ENCODE measurements around the gene IKBKG. TPM values are rescaled to one million over a fixed set of nuclear protein-coding genes. Genes with fewer than 3 reads are reported as not detected.

The IKBKG gene
- total and polyA plus RNA-seq, 2 donors (not counting 3 experiments of a cell fraction or from before 2014, with no cell fraction given), result 41.2 to 47.8 TPM

DNA sequence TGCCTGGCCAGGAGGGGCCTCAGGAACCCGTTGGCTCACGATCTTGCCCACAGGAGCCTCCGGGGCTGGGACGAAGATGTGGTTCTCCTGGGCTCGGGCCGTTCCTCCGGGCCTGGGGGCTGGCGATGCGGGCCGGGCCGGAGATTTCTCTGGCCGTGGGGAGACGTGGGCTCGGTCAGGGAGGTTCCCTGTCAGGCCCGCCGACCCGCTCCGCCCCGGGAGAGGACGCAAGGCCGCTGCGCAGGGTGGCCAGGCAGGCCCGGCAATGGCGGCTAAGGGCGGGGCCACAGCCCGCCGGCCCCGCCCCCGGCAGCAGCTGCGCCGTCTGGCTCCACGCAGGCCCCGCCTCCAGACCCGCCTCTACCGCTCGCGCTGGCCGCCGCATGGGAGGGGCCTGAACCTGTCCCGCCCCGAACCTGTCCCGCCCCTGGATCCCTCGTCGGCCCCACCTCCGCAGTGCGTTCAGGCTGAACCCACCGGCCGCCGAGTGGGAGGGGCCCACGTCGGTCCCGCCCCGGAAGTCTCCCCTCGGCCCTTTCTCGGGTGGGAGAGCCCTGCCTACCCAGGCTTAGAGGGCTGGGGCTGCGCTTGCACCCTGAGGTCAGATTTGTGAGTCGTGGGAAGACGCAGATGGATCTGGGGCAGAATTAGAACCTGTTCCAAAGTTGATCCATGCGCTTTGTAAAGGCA is 31.3 kb upstream of the IKBKG start, which contains the start of gene FAM3A:
TSS of gene FAM3A (minus strand) at position 267 of the 690 bp plus-strand sequence. CDS start 460 bp downstream, outside the sequence.
- ChIA-PET POLR2A (interaction anchor here (1.7 kb wide), 1 partner anchor 11 kb away, joined by 6 read pairs; no protein-coding TSS in a partner anchor), CTCF (interaction anchor here (1.9 to 2.7 kb wide), 2 partner anchors 11 to 143 kb away, joined by 5 to 15 read pairs; no protein-coding TSS in a partner anchor)
- Histone ChIP-seq H4K20me1 (replicated peaks; ENCODE audit: control insufficient read depth, extremely low read depth, insufficient read depth, low read length) (no peaks in the 10 kb centered on the region), H3K9ac (replicated peaks; ENCODE audit: extremely low read depth, insufficient read depth, low read length) (peak within 1 kb of the TSS; percentile 68), H3K4me2 (ENCODE audit: insufficient read depth, low read length) (peak within 1 kb of the TSS; percentile 67), H3K79me2 (ENCODE audit: control insufficient read depth, insufficient read depth, low read length) (peaks cover 3% of the 10 kb centered on the region), H3K4me1 (ENCODE audit: control insufficient read depth, extremely low read depth, insufficient read depth, low read length) (peaks cover 12% of the 10 kb centered on the region), H3K9me1 (replicated peaks; ENCODE audit: control insufficient read depth, extremely low read depth, insufficient read depth, low read length) (no peaks in the 10 kb centered on the region), H3K27me3 (ENCODE audit: control insufficient read depth in 2 of 2, insufficient read depth in 2 of 2, low read length in 2 of 2) (no peaks in the 10 kb centered on the region), H2AFZ (ENCODE audit: low read depth, low read length) (peak within 1 kb of the TSS; percentile 35), H3K9me3 (replicated peaks; ENCODE audit: control insufficient read depth, insufficient read depth, low read length) (no peaks in the 10 kb centered on the region), H3K4me3 (replicated peaks in 1 of 3; ENCODE audit: insufficient read depth in 1 of 3, low read depth in 1 of 3, low read length in 3 of 3) (peak within 1 kb of the TSS; percentile 59 to 74 (median 62)), H3K27ac (ENCODE audit: insufficient read depth, low read depth, low read length) (peak within 1 kb of the TSS; percentile 62), H3K36me3 (ENCODE audit: control insufficient read depth in 2 of 2, extremely low read depth in 1 of 2, insufficient read depth in 2 of 2, low read length in 2 of 2) (no peaks in the 10 kb centered on the region)
- BruUV-seq (replicated peaks), result no TSS peak
- peak; percentile 90 for DNase-seq (ENCODE audit: low read depth, low spot score)
- intact Hi-C loops (cut with micrococcal nuclease), result loop anchor here (1.0 to 5.0 kb wide), 3 partner anchors 26 to 89 kb away; partner anchors contain the start of genes ATP6AP1, LAGE3 and SLC10A3
- dilution Hi-C loops (cut with MboI; ENCODE audit: extremely low pct_ligation_motif_present, low sequenced_read_pairs), result no loop called here
- TF ChIP-seq GATA2 (IDR thresholded peaks at IDR 0.05; ENCODE audit: insufficient read depth, insufficient read length, low read depth, low read length) (no peak), POLR2AphosphoS5 (IDR thresholded peaks at IDR 0.05; ENCODE audit: insufficient read depth, low read depth, low read length) (peak; percentile 51), POLR2A (IDR thresholded peaks at IDR 0.05; ENCODE audit: low read depth, low read length) (peak; percentile 71)
- peak; percentile 91 for FAIRE-seq

DNA sequence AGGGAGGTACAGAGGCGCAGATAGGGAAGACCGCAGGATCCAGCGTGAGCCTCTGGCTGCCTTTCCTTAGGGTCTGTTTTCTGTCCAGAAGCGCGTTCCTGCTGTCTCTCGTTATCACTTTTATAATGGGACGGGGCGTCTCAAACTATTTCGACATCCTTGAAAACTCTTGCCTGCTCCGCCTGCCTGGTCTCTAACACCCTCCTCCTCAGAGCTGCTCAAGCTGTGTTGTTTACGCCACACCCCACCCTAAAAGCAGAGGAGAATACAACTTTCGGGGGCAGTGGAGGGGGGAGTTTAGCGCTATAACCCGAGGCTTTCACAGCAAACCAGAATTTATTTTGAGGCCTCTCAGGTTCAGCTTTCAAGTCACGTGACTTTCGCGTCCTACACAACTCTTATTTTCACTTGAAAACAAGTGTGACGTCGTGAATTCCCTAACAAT is 30.7 kb upstream of the IKBKG start:
- FAIRE-seq (peak; percentile 83), DNase-seq (ENCODE audit: low read depth, low spot score) (peak; percentile 64)
- Histone ChIP-seq H2AFZ (ENCODE audit: low read depth, low read length) (peak overlapping the region; percentile 9), H3K79me2 (ENCODE audit: control insufficient read depth, insufficient read depth, low read length) (peaks cover 3% of the 10 kb centered on the region), H3K9me3 (replicated peaks; ENCODE audit: control insufficient read depth, insufficient read depth, low read length) (no peaks in the 10 kb centered on the region), H3K27ac (ENCODE audit: insufficient read depth, low read depth, low read length) (peak overlapping the region; percentile 62), H3K4me1 (ENCODE audit: control insufficient read depth, extremely low read depth, insufficient read depth, low read length) (peaks cover 12% of the 10 kb centered on the region), H4K20me1 (replicated peaks; ENCODE audit: control insufficient read depth, extremely low read depth, insufficient read depth, low read length) (no peaks in the 10 kb centered on the region), H3K9me1 (replicated peaks; ENCODE audit: control insufficient read depth, extremely low read depth, insufficient read depth, low read length) (no peaks in the 10 kb centered on the region), H3K4me2 (ENCODE audit: insufficient read depth, low read length) (peak overlapping the region; percentile 33), H3K27me3 (ENCODE audit: control insufficient read depth in 2 of 2, insufficient read depth in 2 of 2, low read length in 2 of 2) (no peaks in the 10 kb centered on the region), H3K4me3 (replicated peaks in 1 of 3; ENCODE audit: insufficient read depth in 1 of 3, low read depth in 1 of 3, low read length in 3 of 3) (peak overlapping the region in 2 of 3 experiments; percentile 15 to 16), H3K36me3 (ENCODE audit: control insufficient read depth in 2 of 2, extremely low read depth in 1 of 2, insufficient read depth in 2 of 2, low read length in 2 of 2) (no peaks in the 10 kb centered on the region), H3K9ac (replicated peaks; ENCODE audit: extremely low read depth, insufficient read depth, low read length) (peak overlapping the region; percentile 30)
- intact Hi-C loops (cut with micrococcal nuclease), result loop anchor here (1.0 to 5.0 kb wide), 3 partner anchors 26 to 89 kb away; partner anchors contain the start of genes ATP6AP1, LAGE3 and SLC10A3
- ChIA-PET CTCF (interaction anchor here (1.9 to 2.7 kb wide), 2 partner anchors 11 to 143 kb away, joined by 5 to 15 read pairs; no protein-coding TSS in a partner anchor), POLR2A (interaction anchor here (0.9 to 1.7 kb wide), 2 partner anchors 10 to 27 kb away, joined by 3 to 6 read pairs; no protein-coding TSS in a partner anchor)
- TSS peak; percentile 93 for BruUV-seq (replicated peaks)
- TF ChIP-seq FOS (IDR thresholded peaks at IDR 0.05; ENCODE audit: borderline replicate concordance, insufficient read depth, low read length), result no peak
- TF ChIP-seq JUN (IDR thresholded peaks at IDR 0.05; ENCODE audit: borderline replicate concordance, insufficient read depth, insufficient read length, low read depth), result no peak
- TF ChIP-seq, protein P1, sequence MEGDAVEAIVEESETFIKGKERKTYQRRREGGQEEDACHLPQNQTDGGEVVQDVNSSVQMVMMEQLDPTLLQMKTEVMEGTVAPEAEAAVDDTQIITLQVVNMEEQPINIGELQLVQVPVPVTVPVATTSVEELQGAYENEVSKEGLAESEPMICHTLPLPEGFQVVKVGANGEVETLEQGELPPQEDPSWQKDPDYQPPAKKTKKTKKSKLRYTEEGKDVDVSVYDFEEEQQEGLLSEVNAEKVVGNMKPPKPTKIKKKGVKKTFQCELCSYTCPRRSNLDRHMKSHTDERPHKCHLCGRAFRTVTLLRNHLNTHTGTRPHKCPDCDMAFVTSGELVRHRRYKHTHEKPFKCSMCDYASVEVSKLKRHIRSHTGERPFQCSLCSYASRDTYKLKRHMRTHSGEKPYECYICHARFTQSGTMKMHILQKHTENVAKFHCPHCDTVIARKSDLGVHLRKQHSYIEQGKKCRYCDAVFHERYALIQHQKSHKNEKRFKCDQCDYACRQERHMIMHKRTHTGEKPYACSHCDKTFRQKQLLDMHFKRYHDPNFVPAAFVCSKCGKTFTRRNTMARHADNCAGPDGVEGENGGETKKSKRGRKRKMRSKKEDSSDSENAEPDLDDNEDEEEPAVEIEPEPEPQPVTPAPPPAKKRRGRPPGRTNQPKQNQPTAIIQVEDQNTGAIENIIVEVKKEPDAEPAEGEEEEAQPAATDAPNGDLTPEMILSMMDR (IDR thresholded peaks at IDR 0.05; ENCODE audit: extremely low read depth in 1 of 2, insufficient read depth in 1 of 2, low read depth in 1 of 2, low read length in 2 of 2), result no peak
- no peak for TF ChIP-seq MYC (IDR thresholded peaks at IDR 0.05; ENCODE audit: low read depth, low read length)
- no peak for TF ChIP-seq POLR2A (IDR thresholded peaks at IDR 0.05; ENCODE audit: low read depth, low read length)
- no peak for TF ChIP-seq EZH2 (IDR thresholded peaks at IDR 0.05; ENCODE audit: borderline replicate concordance, low read depth, low read length, severe bottlenecking)
- TF ChIP-seq, protein P2, sequence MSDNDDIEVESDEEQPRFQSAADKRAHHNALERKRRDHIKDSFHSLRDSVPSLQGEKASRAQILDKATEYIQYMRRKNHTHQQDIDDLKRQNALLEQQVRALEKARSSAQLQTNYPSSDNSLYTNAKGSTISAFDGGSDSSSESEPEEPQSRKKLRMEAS (IDR thresholded peaks at IDR 0.05; ENCODE audit: insufficient read depth, insufficient read length), result no peak
- no peak for TF ChIP-seq POLR2AphosphoS5 (IDR thresholded peaks at IDR 0.05; ENCODE audit: insufficient read depth, low read depth, low read length)
- TF ChIP-seq GATA2 (IDR thresholded peaks at IDR 0.05; ENCODE audit: insufficient read depth, insufficient read length, low read depth, low read length), result no peak
- dilution Hi-C loops (cut with MboI; ENCODE audit: extremely low pct_ligation_motif_present, low sequenced_read_pairs), result no loop called here

All from endothelial cell of umbilical vein (primary cell).